HepG2 (cell line): ENCODE data around the gene PIANP. TPM values are rescaled to one million over a fixed set of nuclear protein-coding genes. Genes with fewer than 3 reads are reported as not detected.

Experiments
- ATF5 ChIP-seq: sonication (generic); formaldehyde crosslinking; IDR thresholded peaks from 2 replicates; pipeline ENCODE4 v1.4.0; 2020; ENCODE audit warnings: mild to moderate bottlenecking, low read depth, missing genetic modification reagents
- GMEB1 ChIP-seq: sonication (generic); formaldehyde crosslinking; IDR thresholded peaks from 2 replicates; pipeline ENCODE4 v1.5.1; 2020; ENCODE audit warnings: missing genetic modification reagents, mild to moderate bottlenecking, borderline replicate concordance
- HDAC6 ChIP-seq: fragments of 200-600 bp; sonication (generic); IDR thresholded peaks from 2 replicates; pipeline ENCODE4 v1.7.0; 2017; ENCODE audit warnings: mild to moderate bottlenecking, antibody characterized with exemption, low read length, low read depth
- HNRNPK ChIP-seq: fragments of 200-400 bp; formaldehyde crosslinking; IDR thresholded peaks from 2 replicates; pipeline ENCODE4 v1.6.1; 2018; ENCODE audit warnings: low read length, low read depth, moderate library complexity, mild to moderate bottlenecking; ENCODE audit not compliant: poor library complexity, severe bottlenecking
- IRF9 ChIP-seq: sonication (generic); formaldehyde crosslinking; IDR thresholded peaks from 2 replicates; pipeline ENCODE4 v1.8.0; 2022; ENCODE audit warnings: missing genetic modification reagents, mild to moderate bottlenecking, borderline replicate concordance
- MZF1 ChIP-seq: sonication (generic); formaldehyde crosslinking; IDR thresholded peaks from 2 replicates; pipeline ENCODE4 v1.8.1; 2023; ENCODE audit warnings: mild to moderate bottlenecking, missing genetic modification reagents, borderline replicate concordance
- PCBP2 ChIP-seq: fragments of 200-400 bp; formaldehyde crosslinking; optimal IDR thresholded peaks from 2 replicates; pipeline ENCODE3; 2018; ENCODE audit warnings: low read length, low read depth; ENCODE audit not compliant: poor library complexity, severe bottlenecking
- PRDM10 ChIP-seq: sonication (generic); formaldehyde crosslinking; IDR thresholded peaks from 2 replicates; pipeline ENCODE4 v1.4.0; 2020; ENCODE audit warnings: low read depth, missing genetic modification reagents
- PTBP1 ChIP-seq: fragments of 200-400 bp; formaldehyde crosslinking; IDR thresholded peaks from 2 replicates; pipeline ENCODE4 v1.6.1; 2018; ENCODE audit warnings: low read length, low read depth; ENCODE audit not compliant: poor library complexity, severe bottlenecking
- SNAI1 ChIP-seq: sonication (generic); formaldehyde crosslinking; IDR thresholded peaks from 2 replicates; pipeline ENCODE4 v1.5.0; 2020; ENCODE audit warnings: mild to moderate bottlenecking, missing genetic modification reagents, borderline replicate concordance
- ZNF124 ChIP-seq: sonication (generic); formaldehyde crosslinking; IDR thresholded peaks from 2 replicates; pipeline ENCODE4 v1.4.0; 2020; ENCODE audit warnings: missing genetic modification reagents
- ZNF564 ChIP-seq: sonication (generic); formaldehyde crosslinking; IDR thresholded peaks from 2 replicates; pipeline ENCODE4 v1.8.1; 2023; ENCODE audit warnings: mild to moderate bottlenecking, missing genetic modification reagents
- ZUFSP ChIP-seq: sonication (generic); formaldehyde crosslinking; IDR thresholded peaks from 2 replicates; pipeline ENCODE4 v1.9.0; 2021; ENCODE audit warnings: missing genetic modification reagents, mild to moderate bottlenecking, borderline replicate concordance
- polyA plus RNA-seq, 8 experiments: library from polyadenylated mRNA; depleted of rRNA in 3 of 8; stranded (reverse) in 7 of 8; unstranded in 1 of 8; fragments of >200 nt; fragmentation: Illumina TruSeq in 4 of 8; extraction: Trizol in 4 of 8; gene quantifications; 2 replicates each; pipeline versions ENCODE4 v1.2.1 to v1.2.3, GENCODE V29; 2011 to 2016; ENCODE audit warnings: low read depth in 4 of 8, missing spikeins in 1 of 8, mixed read lengths in 1 of 8; ENCODE audit not compliant: insufficient read depth in 1 of 8
- total RNA-seq, 5 experiments: library from RNA; depleted of rRNA; stranded (reverse); fragments of >200 nt; fragmentation: Illumina TruSeq; extraction: Trizol; gene quantifications; 2 replicates each; pipeline ENCODE4 v1.2.3, GENCODE V29; 2016; ENCODE audit warnings: low read depth in 1 of 5
- TF ChIP-seq, protein P1 (sequence below): IDR thresholded peaks from 2 replicates; pipeline ENCODE4 v1.6.1; 2016; ENCODE audit warnings: missing genetic modification reagents, missing compliant biosample characterization
- TF ChIP-seq, protein P2 (sequence below): sonication (generic); formaldehyde crosslinking; IDR thresholded peaks from 2 replicates; pipeline ENCODE4 v1.4.0; 2020; ENCODE audit warnings: missing genetic modification reagents
- TF ChIP-seq, protein P3 (sequence below): sonication (generic); formaldehyde crosslinking; IDR thresholded peaks from 2 replicates; pipeline ENCODE4 v1.5.0; 2020; ENCODE audit warnings: missing genetic modification reagents

The PIANP gene
- total and polyA plus RNA-seq, 2 of the 13 experiments (the other 11 are each of a cell fraction or from before 2014, with no cell fraction given) = not detected

- no peak for TF ChIP-seq HNRNPK
- 0 out of 2 replicates have a peak, but pooled peaks have one; percentile 33 for TF ChIP-seq SNAI1
- TF ChIP-seq, protein P1, sequence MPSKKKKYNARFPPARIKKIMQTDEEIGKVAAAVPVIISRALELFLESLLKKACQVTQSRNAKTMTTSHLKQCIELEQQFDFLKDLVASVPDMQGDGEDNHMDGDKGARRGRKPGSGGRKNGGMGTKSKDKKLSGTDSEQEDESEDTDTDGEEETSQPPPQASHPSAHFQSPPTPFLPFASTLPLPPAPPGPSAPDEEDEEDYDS (CRISPR knock-in tag) = no peak
- 0 out of 2 replicates have a peak, but pooled peaks have one; percentile 9 for TF ChIP-seq IRF9 (CRISPR knock-in tag)
- TF ChIP-seq, protein P2, sequence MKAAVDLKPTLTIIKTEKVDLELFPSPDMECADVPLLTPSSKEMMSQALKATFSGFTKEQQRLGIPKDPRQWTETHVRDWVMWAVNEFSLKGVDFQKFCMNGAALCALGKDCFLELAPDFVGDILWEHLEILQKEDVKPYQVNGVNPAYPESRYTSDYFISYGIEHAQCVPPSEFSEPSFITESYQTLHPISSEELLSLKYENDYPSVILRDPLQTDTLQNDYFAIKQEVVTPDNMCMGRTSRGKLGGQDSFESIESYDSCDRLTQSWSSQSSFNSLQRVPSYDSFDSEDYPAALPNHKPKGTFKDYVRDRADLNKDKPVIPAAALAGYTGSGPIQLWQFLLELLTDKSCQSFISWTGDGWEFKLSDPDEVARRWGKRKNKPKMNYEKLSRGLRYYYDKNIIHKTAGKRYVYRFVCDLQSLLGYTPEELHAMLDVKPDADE = no peak
- TF ChIP-seq MZF1 = no peak
- no peak for TF ChIP-seq ZNF124 (CRISPR knock-in tag)
- TF ChIP-seq PRDM10 (CRISPR knock-in tag) = no peak
- no peak for TF ChIP-seq ZUFSP (CRISPR knock-in tag)
- no peak for TF ChIP-seq HDAC6
- TF ChIP-seq ZNF564 (CRISPR knock-in tag) = no peak
- TF ChIP-seq GMEB1 (CRISPR knock-in tag) = no peak; the same call in 1 of the 2 replicates
- TF ChIP-seq ATF5 (CRISPR knock-in tag) = no peak
- TF ChIP-seq PTBP1 = no peak
- TF ChIP-seq PCBP2 = no peak
- TF ChIP-seq, protein P3, sequence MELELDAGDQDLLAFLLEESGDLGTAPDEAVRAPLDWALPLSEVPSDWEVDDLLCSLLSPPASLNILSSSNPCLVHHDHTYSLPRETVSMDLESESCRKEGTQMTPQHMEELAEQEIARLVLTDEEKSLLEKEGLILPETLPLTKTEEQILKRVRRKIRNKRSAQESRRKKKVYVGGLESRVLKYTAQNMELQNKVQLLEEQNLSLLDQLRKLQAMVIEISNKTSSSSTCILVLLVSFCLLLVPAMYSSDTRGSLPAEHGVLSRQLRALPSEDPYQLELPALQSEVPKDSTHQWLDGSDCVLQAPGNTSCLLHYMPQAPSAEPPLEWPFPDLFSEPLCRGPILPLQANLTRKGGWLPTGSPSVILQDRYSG (CRISPR knock-in tag) = no peak
These were observed 12.0 kb downstream of the PIANP start (continued) for GRCh38 chr12:6688543-6688998.
